Ramos (cell line): ENCODE results near the gene SLC5A2.
"Not testable (repeated sequence)": the region's sequence is repeated elsewhere in the genome, so short reads cannot be mapped to it uniquely, and the experiment has no call there.

ENCODE experiments used
- in situ Hi-C: fragments of 300-500 bp; cut with MboI; formaldehyde crosslinking; loops from one replicate; pipeline ENCODE4 v1.14.3; 2022; ENCODE audit warnings: low sequenced_read_pairs; ENCODE audit not compliant: unreplicated experiment

SLC5A2 gene

DNA sequence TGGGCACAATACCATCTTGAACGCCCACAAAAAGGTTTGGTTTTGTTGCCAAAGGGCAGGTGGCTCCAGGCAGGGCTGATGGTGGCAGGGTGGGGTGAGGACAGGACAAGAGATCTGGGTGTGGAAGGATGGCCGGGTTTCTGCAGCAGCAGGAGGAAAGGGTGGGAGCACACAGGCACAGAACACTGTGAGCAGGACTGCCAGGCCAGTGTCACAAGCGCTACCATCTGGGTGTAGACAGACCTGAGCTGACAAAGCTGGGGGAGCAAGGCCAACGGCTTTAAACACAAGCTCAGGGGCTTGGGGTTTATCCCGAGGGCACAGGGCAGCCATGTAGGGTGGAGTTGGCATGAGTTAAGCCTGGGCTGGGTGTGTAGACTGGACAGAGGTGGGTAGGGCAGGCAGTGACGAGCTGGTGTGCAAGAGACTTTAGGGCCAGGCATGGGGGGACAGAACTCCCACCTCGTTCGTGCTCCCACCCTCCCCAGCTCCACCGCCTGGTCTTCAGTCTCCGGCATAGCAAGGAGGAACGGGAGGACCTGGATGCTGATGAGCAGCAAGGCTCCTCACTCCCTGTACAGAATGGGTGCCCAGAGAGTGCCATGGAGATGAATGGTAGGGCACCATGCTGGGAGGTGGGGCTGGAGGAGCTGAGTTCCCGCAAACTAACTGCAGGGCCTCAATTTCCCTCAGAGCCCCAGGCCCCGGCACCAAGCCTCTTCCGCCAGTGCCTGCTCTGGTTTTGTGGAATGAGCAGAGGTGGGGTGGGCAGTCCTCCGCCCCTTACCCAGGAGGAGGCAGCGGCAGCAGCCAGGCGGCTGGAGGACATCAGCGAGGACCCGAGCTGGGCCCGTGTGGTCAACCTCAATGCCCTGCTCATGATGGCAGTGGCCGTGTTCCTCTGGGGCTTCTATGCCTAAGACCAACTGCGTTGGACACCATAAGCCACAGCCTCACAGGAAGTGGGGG lies 7.0 kb downstream of the SLC5A2 start:
- in situ Hi-C loops, result no loop called here

- in situ Hi-C loops, result no loop called here
Observed at GRCh38 chr16:31491778-31492418, 9.0 kb downstream of the SLC5A2 start.

GRCh38 chr16:31493506-31494125 lies 10.7 kb downstream of the SLC5A2 start:
- in situ Hi-C loops, result no loop called here

GRCh38 chr16:31496670-31497069 lies 13.7 kb downstream of the SLC5A2 start:
- in situ Hi-C loops, result no loop called here

GRCh38 chr16:31498493-31498892 lies 15.6 kb downstream of the SLC5A2 start:
- in situ Hi-C loops, result no loop called here

- in situ Hi-C loops, result no loop called here
Observed at GRCh38 chr16:31499928-31500327, 17.0 kb downstream of the SLC5A2 start.

DNA sequence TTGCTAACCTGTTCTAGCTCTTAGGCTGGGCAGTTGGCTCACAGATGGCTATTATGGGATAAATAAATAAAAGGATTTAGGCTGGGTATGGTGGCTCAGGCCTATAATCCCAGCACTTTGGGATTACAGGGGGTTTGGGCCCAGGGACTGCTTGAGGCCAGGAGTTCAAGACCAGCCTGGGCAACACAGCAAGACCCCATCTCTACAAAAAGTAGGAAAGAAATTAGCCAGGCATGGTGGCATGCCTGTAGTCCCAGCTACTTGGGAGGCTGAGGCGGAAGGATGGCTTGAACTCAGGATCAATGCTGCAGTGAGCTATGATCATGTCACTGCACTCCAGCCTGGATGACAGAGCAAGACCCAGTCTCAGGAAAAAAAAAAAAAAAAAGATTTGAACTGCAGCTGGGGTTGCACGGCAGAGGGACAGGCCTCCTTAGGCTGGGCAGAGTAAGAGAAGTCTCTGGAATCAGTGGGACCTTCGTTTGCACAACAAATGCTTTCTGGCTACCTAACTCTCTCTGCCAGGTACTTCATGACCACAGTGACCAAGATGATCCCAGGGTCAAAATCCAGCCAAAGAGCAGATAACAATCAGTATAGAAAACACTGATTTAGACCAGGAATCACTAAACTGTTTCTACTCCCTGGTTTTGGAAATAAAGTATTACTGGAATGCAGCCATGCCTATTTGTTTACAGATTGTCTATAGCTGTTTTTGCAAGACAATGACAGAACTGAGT lies 18.5 kb downstream of the SLC5A2 start:
- in situ Hi-C loops, result no loop called here

DNA sequence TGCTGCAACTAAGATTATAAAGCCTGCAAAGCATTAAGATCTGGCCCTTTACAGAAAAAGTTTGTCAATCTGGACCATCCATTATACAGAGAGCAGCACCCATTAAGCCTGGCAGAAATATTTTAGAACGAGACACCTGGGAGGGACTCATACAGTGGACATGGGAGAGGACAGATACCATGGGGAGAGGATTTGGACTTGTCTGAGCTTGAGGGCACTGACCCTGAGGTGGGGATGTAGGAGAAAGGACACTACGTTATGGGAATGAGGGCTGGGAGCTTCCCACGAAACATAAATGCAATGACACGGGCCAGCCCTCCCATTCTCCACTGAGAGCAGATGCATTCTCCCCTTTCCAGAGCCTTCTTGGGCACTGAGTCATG lies 19.0 kb downstream of the SLC5A2 start:
- in situ Hi-C loops, result no loop called here

DNA sequence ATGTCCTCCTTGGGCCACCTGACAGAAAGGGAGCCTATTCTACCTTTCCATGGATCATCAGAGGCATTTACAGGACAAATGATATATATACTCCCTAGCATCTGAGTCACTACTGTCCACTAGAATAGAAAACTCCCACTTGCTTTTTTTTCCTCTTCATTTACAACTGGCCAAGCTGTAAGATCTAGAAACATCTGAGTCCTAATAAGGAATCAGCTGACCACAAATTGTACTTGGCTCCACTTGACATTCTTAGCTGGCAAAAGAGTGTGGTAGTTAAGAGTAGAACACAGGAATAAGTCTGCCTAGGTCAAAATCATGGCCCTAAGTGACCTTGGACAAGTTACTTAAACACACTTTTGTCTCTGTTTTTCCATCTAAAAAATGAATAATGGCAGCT lies 20.1 kb downstream of the SLC5A2 start:
- in situ Hi-C loops, result no loop called here

- in situ Hi-C loops, result not testable (repeated sequence)
Observed at GRCh38 chr16:31503555-31503954, 20.6 kb downstream of the SLC5A2 start.

DNA sequence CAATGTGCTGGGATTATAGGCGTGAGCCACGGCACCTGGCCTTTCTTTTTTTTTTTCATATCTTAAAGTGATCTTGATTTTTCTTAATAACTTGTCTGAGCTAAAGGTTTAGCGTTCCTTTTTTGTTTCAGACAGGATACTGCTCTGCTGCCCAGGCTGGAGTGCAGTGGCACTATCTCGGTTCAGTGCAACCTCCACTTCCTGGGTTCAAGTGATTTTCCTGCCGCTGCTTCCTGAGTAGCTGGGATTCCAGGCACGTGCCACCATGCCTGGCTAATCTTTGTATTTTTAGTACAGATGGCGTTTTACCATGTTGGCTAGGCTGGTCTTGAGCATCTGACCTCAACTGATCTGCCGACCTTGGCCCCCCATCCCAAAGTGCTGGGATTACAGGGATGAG lies 21.2 kb downstream of the SLC5A2 start:
- in situ Hi-C loops, result no loop called here

DNA sequence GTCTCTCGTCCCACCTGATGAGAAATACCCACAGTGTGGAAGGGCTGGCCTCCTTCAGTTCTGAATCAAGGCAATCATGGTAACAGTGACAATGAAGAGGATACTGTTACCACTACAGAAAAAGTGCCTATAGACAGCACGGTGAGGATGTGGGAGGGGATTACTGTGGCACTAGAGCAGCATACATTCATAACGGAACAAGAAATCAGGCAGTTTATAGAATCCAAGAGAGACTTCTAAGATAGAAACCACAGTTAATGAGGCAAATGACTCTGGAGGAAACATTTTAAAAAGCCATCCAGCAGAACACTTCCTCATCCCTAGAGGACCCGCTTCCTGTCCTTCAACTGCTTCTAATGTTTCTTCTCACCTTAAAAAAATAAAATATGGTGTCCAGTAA lies 22.6 kb downstream of the SLC5A2 start:
- in situ Hi-C loops, result no loop called here

GRCh38 chr16:31507617-31507928 lies 24.6 kb downstream of the SLC5A2 start:
- in situ Hi-C loops, result no loop called here

DNA sequence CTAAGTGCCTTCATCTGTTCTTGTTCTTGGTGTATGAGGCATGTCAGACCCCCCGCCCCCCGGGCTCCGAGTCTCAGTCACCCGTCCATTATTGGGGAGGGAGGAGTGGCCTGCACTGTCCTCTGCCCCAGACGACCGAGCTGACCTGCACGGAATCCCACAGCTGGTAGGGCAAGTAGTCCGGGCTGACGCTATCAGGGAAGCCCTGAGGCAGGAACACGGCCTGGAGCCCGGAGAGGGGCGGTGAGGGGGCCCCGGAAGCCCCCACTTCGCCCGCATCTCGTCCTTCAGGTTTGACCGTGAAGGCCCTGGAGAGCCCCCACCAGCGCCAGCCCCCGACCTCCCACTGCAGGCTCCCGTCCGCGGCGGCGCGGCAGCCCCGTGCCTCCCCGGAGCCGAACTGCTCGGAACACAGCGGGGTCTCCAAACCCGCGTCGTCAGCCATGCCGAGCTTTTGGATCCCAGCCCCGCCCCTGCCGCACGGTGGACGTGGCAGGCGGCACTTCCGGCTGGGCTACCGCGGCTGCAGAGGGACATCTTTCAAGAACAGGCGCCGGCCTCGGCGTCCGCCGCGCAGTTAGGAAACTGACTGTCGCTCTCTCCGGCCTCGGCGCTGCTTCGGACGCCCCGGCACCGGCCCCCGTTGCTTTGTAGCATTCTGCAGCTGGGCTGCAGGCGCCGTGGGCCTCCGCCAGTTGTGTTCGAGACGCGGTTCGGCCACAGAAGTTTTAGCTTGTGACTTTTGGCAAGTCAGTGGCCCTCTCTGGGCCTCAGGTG lies 25.2 kb downstream of the SLC5A2 start, which contains the start of gene RUSF1:
TSS of gene RUSF1 (minus strand) at position 463 of the 777 bp plus-strand sequence. CDS start at position 445, 18 bp downstream.
- in situ Hi-C loops, result no loop called here

- in situ Hi-C loops, result no loop called here
Observed at GRCh38 chr16:31508706-31509195, 25.8 kb downstream of the SLC5A2 start.

DNA sequence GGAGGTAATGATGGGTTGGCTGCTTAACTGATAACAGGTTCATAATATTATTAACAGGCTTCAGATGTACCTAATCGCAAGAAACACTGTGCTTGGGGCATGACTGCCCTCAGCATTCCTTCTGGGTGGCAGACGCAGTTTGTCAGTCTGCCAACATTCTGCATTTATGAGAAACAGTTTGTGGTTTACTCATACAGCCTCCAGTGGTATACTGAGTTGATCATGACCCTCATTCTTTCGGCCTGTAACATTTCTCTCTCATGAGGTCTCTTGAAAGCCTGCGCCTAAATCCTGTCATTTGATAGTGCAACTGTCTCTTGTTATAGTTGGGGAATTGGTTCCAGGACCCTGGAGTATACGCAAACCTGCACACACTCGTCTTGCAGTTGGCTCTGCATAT lies 30.2 kb downstream of the SLC5A2 start:
- in situ Hi-C loops, result no loop called here

DNA sequence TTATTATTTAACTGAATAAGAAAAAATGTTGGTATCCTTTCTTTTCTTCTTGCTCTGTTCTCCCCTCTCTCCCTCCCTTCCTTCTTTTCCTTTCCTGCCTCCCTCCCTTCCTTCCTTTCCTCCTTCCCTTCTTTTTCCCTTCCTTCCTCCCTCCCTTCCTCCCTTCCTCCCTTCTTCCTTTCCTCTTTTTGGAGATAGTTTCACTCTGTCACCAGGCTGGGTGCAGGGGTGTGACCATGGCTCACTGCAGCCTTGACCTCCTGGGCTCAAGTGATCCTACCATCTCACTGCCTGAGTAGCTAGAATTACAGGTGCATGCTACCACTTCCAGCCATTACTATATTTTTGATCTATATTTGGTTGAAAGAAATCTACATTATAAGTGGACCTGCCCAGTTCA lies 31.0 kb downstream of the SLC5A2 start:
- in situ Hi-C loops, result no loop called here

DNA sequence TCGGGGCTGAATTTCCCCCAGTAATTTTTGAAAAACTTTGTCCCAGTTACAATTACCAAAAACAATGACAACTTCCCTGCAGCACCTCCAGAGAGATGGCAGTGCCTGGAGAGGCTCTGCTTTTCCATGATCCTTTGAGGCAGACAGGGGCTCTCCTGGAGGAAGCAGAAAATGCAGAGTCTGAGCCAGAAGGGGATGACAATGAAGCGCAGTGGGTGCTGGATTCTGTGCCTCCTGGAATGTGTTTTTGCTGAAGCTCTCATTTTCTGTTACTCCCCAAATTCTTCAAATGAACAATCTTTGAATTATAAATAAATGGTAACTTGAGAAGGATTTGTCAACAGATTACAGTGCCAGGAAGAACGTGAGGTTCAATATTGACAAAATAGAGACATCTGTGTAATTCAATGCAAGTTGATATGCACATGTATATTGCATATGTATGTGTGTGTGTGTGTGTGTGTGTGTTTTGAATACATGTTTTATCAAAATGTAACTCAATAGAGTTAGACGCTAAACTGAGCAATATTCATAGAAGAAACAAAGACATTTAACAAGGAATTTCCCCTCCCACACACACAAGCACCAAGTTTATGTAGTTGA lies 35.0 kb downstream of the SLC5A2 start:
- in situ Hi-C loops, result no loop called here

DNA sequence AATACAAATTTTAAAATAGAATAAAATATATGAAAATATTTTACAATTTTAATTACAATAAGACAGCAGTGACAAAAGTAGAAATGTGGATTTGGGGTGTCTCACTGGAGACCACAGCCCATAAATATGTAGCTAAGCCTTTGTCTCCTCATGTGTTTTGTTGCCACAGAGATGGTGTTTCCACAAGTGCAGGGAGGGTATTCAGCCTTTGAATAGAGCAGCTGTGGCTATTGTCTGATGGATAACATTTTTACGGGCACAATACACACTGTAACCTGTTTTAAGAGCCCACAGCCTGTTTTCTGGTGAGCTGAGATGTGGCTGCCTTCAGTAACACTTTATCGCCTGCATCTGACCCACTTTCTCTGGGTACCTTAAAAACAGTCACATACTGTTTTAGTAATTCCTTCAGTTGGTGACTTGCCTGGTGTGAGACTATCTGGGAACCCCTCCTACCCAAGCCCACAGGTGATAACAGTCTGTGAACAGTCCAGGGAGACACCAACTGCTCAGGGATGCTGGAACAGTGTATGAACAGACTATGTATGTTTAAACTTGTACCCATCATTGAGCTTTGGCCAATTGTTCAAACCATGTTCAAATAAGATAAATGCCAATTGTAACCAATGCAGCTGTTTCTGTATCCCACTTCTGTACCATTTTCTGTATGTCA lies 37.0 kb downstream of the SLC5A2 start:
- in situ Hi-C loops, result no loop called here
